K562 (cell line): Measurements from ENCODE around the gene KPNA1. TPM values are rescaled to one million over a fixed set of nuclear protein-coding genes. Genes with fewer than 3 reads are reported as not detected.

Source experiments
- CUX1 ChIP-seq: fragments of 200-800 bp; sonication (Bioruptor generic); IDR thresholded peaks from 2 replicates; pipeline ENCODE4 v1.6.1; 2016; ENCODE audit warnings: missing genetic modification characterization, missing compliant biosample characterization
- DDX20 ChIP-seq: fragments of 450-650 bp; IDR thresholded peaks from 2 replicates; pipeline ENCODE4 v1.6.1; 2016; ENCODE audit warnings: missing genetic modification characterization, low read depth, mild to moderate bottlenecking, missing compliant biosample characterization, moderate library complexity
- DPF2 ChIP-seq: fragments of 450-650 bp; IDR thresholded peaks from 2 replicates; pipeline ENCODE4 v1.6.1; 2016
- ETS1 ChIP-seq: conservative IDR thresholded peaks from 2 replicates; pipeline ENCODE4 v1.6.1; 2011; ENCODE audit warnings: low read depth, mild to moderate bottlenecking, low read length; ENCODE audit not compliant: control insufficient read depth
- ETS2 ChIP-seq: IDR thresholded peaks from 2 replicates; pipeline ENCODE4 v1.6.1; 2016; ENCODE audit warnings: borderline replicate concordance, missing genetic modification characterization, mild to moderate bottlenecking, moderate library complexity, missing compliant biosample characterization; ENCODE audit not compliant: poor library complexity, severe bottlenecking
- FOXA1 ChIP-seq: fragments of 450-650 bp; IDR thresholded peaks from 2 replicates; pipeline ENCODE4 v1.6.1; 2016; ENCODE audit warnings: mild to moderate bottlenecking, borderline replicate concordance
- FOXJ2 ChIP-seq: fragments of 200-800 bp; sonication (Bioruptor generic); IDR thresholded peaks from 2 replicates; pipeline ENCODE4 v1.6.1; 2016; ENCODE audit warnings: missing genetic modification characterization, missing compliant biosample characterization
- GTF2F1 ChIP-seq: IDR thresholded peaks from 2 replicates; pipeline ENCODE4 v1.6.1; 2011; ENCODE audit warnings: low read depth, low read length, improper control_type of control experiment
- HBP1 ChIP-seq: fragments of 450-650 bp; formaldehyde crosslinking; IDR thresholded peaks from 2 replicates; pipeline ENCODE4 v1.4.0; 2022; ENCODE audit warnings: missing genetic modification characterization
- JUN ChIP-seq, 2 experiments: sonication (generic) in 1 of 2; formaldehyde crosslinking in 1 of 2; IDR thresholded peaks; 2 replicates each; pipeline versions ENCODE4 v1.6.1 to v1.8.0; 2012 to 2022; ENCODE audit warnings: borderline replicate concordance in 2 of 2, mild to moderate bottlenecking in 2 of 2, improper control_type of control experiment in 1 of 2, low read depth in 1 of 2, low read length in 1 of 2, missing genetic modification reagents in 1 of 2
- MLX ChIP-seq, 2 experiments: fragments of 450-650 bp in 1 of 2; sonication (generic) in 1 of 2; formaldehyde crosslinking; conservative IDR thresholded peaks; 2 replicates each; pipeline versions ENCODE4 v1.4.0 to v1.8.1; 2020 to 2022; ENCODE audit warnings: mild to moderate bottlenecking in 1 of 2, missing genetic modification reagents in 1 of 2
- MTA1 ChIP-seq: fragments of 450-650 bp; IDR thresholded peaks from 2 replicates; pipeline ENCODE4 v1.6.1; 2017; ENCODE audit warnings: borderline replicate concordance
- NFXL1 ChIP-seq: fragments of 450-650 bp; formaldehyde crosslinking; IDR thresholded peaks from 2 replicates; pipeline ENCODE4 v1.4.0; 2021; ENCODE audit warnings: mild to moderate bottlenecking
- PML ChIP-seq: IDR thresholded peaks from 2 replicates; pipeline ENCODE4 v1.6.1; 2012; ENCODE audit warnings: low read length, inconsistent platforms
- PTRF ChIP-seq: fragments of 450-650 bp; IDR thresholded peaks from 2 replicates; pipeline ENCODE4 v1.6.1; 2016; ENCODE audit warnings: mild to moderate bottlenecking, missing genetic modification characterization, missing compliant biosample characterization
- TBL1XR1 ChIP-seq, 2 experiments: IDR thresholded peaks; 2 replicates each; pipeline ENCODE4 v1.6.1; 2012; ENCODE audit warnings: improper control_type of control experiment in 2 of 2, low read length in 2 of 2, mild to moderate bottlenecking in 1 of 2
- YBX1 ChIP-seq: fragments of 450-650 bp; IDR thresholded peaks from 2 replicates; pipeline ENCODE4 v1.7.1; 2016; ENCODE audit warnings: mild to moderate bottlenecking
- ZNF696 ChIP-seq: fragments of 250-450 bp; sonication (Bioruptor Pico); conservative IDR thresholded peaks from 2 replicates; pipeline ENCODE4 v1.4.0; 2020; ENCODE audit warnings: mild to moderate bottlenecking, moderate library complexity
- polyA plus RNA-seq, 8 experiments: library from polyadenylated mRNA; depleted of rRNA in 4 of 8; stranded (reverse) in 5 of 8; unstranded in 3 of 8; fragments of >200 nt; fragmentation: Nextera tagmentation in 2 of 8; fragmentation: Illumina TruSeq in 1 of 8; extraction: Ambion mirVana in 2 of 8; extraction: Trizol in 1 of 8; gene quantifications; 2 replicates each; pipeline versions ENCODE4 v1.2.1 to v1.2.3, GENCODE V29; 2011 to 2014; ENCODE audit warnings: inconsistent platforms in 1 of 8, missing spikeins in 1 of 8
- total RNA-seq, 7 experiments: library from RNA; depleted of rRNA in 6 of 7; stranded (reverse); fragments of >200 nt in 6 of 7; fragmentation: Illumina TruSeq in 2 of 7; extraction: Trizol in 2 of 7; gene quantifications; 2 replicates each; pipeline versions ENCODE4 v1.2.1 to v1.2.3, GENCODE V29; 2011 to 2021; ENCODE audit warnings: low replicate concordance in 1 of 7

KPNA1 gene
- total and polyA plus RNA-seq, 9 of the 15 experiments (the other 6 are each of a cell fraction or from before 2014, with no cell fraction given) = 9.3 to 53.8 (median 33.5) TPM

- no peak for TF ChIP-seq GTF2F1
- TF ChIP-seq YBX1 = no peak
- TF ChIP-seq JUN (IDR thresholded peaks at IDR 0.05; ENCODE audit: borderline replicate concordance, low read depth, low read length) = peak; percentile 27; the same call in 1 of the 2 replicates
- TF ChIP-seq JUN (CRISPR knock-in tag; IDR thresholded peaks at IDR 0.05; ENCODE audit: borderline replicate concordance) = no peak
- no peak for TF ChIP-seq CUX1 (CRISPR knock-in tag)
- TF ChIP-seq DPF2 = 0 out of 2 replicates have a peak, but pooled peaks have one; percentile 7
- TF ChIP-seq FOXJ2 (tag) = 0 out of 2 replicates have a peak, but pooled peaks have one; percentile 48
- no peak for TF ChIP-seq FOXA1
- peak; percentile 51 for TF ChIP-seq ETS1
- no peak for TF ChIP-seq PML
- TF ChIP-seq ETS2 = no peak
- TF ChIP-seq DDX20 (tag) = no peak
- no peak for TF ChIP-seq MTA1
- no peak for TF ChIP-seq NFXL1
- no peak for TF ChIP-seq HBP1 (CRISPR knock-in tag)
- TF ChIP-seq PTRF = no peak
- TF ChIP-seq MLX (CRISPR knock-in tag; conservative IDR thresholded peaks at IDR 0.05) = no peak
- no peak for TF ChIP-seq TBL1XR1 (IDR thresholded peaks at IDR 0.05; ENCODE audit: low read length in 2 of 2)
- no peak for TF ChIP-seq ZNF696 (CRISPR knock-in tag)
These were observed 130.7 kb downstream of the KPNA1 start, which contains the start of gene FAM162A (continued) for GRCh38 chr3:122383771-122384697.
